ENCODE results near the gene CCDC40. TPM values are rescaled to one million over a fixed set of nuclear protein-coding genes. Genes with fewer than 3 reads are reported as not detected.
A peak's percentile ranks its signal among the peaks of the same experiment; 100 is the strongest.

CCDC40 gene
- total RNA-seq, 1 experiment from 2014 or later: 12.9 TPM

GRCh38 chr17:79995696-79996095 is 40.7 kb upstream of the CCDC40 start:
- in situ Hi-C loops (cut with HindIII; ENCODE audit: low pct_unique_long_range_greater_than_20kb, low sequenced_read_pairs): loop anchor here (25.0 kb wide), 1 partner anchor 208 kb away; the partner anchor contains the start of genes CBX2 and CBX8
- no peak for DNase-seq (ENCODE audit: low read depth, low spot score)

GRCh38 chr17:79996291-79996690 is 40.2 kb upstream of the CCDC40 start:
- in situ Hi-C loops (cut with HindIII; ENCODE audit: low pct_unique_long_range_greater_than_20kb, low sequenced_read_pairs): loop anchor here (25.0 kb wide), 1 partner anchor 209 kb away; the partner anchor contains the start of genes CBX2 and CBX8
- DNase-seq (ENCODE audit: low read depth, low spot score): no peak

- in situ Hi-C loops (cut with HindIII; ENCODE audit: low pct_unique_long_range_greater_than_20kb, low sequenced_read_pairs): loop anchor here (25.0 kb wide), 1 partner anchor 210 kb away; the partner anchor contains the start of genes CBX2 and CBX8
- no peak for DNase-seq (ENCODE audit: low read depth, low spot score)
Measured at GRCh38 chr17:79997011-79997660, 39.3 kb upstream of the CCDC40 start.

- in situ Hi-C loops (cut with HindIII; ENCODE audit: low pct_unique_long_range_greater_than_20kb, low sequenced_read_pairs): no loop called here
- no peak for DNase-seq (ENCODE audit: low read depth, low spot score)
Measured at GRCh38 chr17:80000136-80000535, 36.3 kb upstream of the CCDC40 start.

GRCh38 chr17:80000981-80001775 is 35.3 kb upstream of the CCDC40 start:
- in situ Hi-C loops (cut with HindIII; ENCODE audit: low pct_unique_long_range_greater_than_20kb, low sequenced_read_pairs): no loop called here
- DNase-seq (ENCODE audit: low read depth, low spot score): no peak

GRCh38 chr17:80002070-80002641 is 34.3 kb upstream of the CCDC40 start:
- DNase-seq (ENCODE audit: low read depth, low spot score): no peak
- in situ Hi-C loops (cut with HindIII; ENCODE audit: low pct_unique_long_range_greater_than_20kb, low sequenced_read_pairs): no loop called here

- in situ Hi-C loops (cut with HindIII; ENCODE audit: low pct_unique_long_range_greater_than_20kb, low sequenced_read_pairs): no loop called here
- DNase-seq (ENCODE audit: low read depth, low spot score): no peak
Measured at GRCh38 chr17:80002690-80003490, 33.6 kb upstream of the CCDC40 start.

- no peak for DNase-seq (ENCODE audit: low read depth, low spot score)
- in situ Hi-C loops (cut with HindIII; ENCODE audit: low pct_unique_long_range_greater_than_20kb, low sequenced_read_pairs): no loop called here
Measured at GRCh38 chr17:80003969-80004368, 32.5 kb upstream of the CCDC40 start.

GRCh38 chr17:80005360-80006338 is 30.8 kb upstream of the CCDC40 start:
- in situ Hi-C loops (cut with HindIII; ENCODE audit: low pct_unique_long_range_greater_than_20kb, low sequenced_read_pairs): no loop called here
- DNase-seq (ENCODE audit: low read depth, low spot score): peak; percentile 78

GRCh38 chr17:80006339-80006720 is 30.1 kb upstream of the CCDC40 start:
- in situ Hi-C loops (cut with HindIII; ENCODE audit: low pct_unique_long_range_greater_than_20kb, low sequenced_read_pairs): no loop called here
- no peak for DNase-seq (ENCODE audit: low read depth, low spot score)

GRCh38 chr17:80006811-80007752 is 29.4 kb upstream of the CCDC40 start:
- DNase-seq (ENCODE audit: low read depth, low spot score): no peak

GRCh38 chr17:80007939-80008338 is 28.5 kb upstream of the CCDC40 start:
- in situ Hi-C loops (cut with HindIII; ENCODE audit: low pct_unique_long_range_greater_than_20kb, low sequenced_read_pairs): no loop called here

More at GRCh38 chr17:80006811-80007752, 29.4 kb upstream of the CCDC40 start:
- in situ Hi-C loops (cut with HindIII; ENCODE audit: low pct_unique_long_range_greater_than_20kb, low sequenced_read_pairs): no loop called here

GRCh38 chr17:80008383-80008840 is 28.0 kb upstream of the CCDC40 start:
- peak; percentile 84 for DNase-seq (ENCODE audit: low read depth, low spot score)
- in situ Hi-C loops (cut with HindIII; ENCODE audit: low pct_unique_long_range_greater_than_20kb, low sequenced_read_pairs): no loop called here

More at GRCh38 chr17:80007939-80008338, 28.5 kb upstream of the CCDC40 start:
- no peak for DNase-seq (ENCODE audit: low read depth, low spot score)

- in situ Hi-C loops (cut with HindIII; ENCODE audit: low pct_unique_long_range_greater_than_20kb, low sequenced_read_pairs): no loop called here
- DNase-seq (ENCODE audit: low read depth, low spot score): no peak
Measured at GRCh38 chr17:80008848-80009247, 27.6 kb upstream of the CCDC40 start.

GRCh38 chr17:80009391-80010282 is 26.8 kb upstream of the CCDC40 start:
- in situ Hi-C loops (cut with HindIII; ENCODE audit: low pct_unique_long_range_greater_than_20kb, low sequenced_read_pairs): no loop called here
- DNase-seq (ENCODE audit: low read depth, low spot score): no peak

Data from SK-MEL-5 (cell line).